HL-60 (cell line): Measurements from ENCODE around the gene CENPV.
"Not testable (repeated sequence)": the region's sequence is repeated elsewhere in the genome, so short reads cannot be mapped to it uniquely, and the experiment has no call there.

Source experiments
- DNase-seq, 2 experiments: peaks; one replicate each; pipeline ENCODE4 v3.0.0-alpha.2; 2010 to 2020; ENCODE audit warnings: low read depth in 1 of 2, low spot score in 1 of 2
- H3K27ac ChIP-seq: fragments of 250-450 bp; sonication (Bioruptor Pico); replicated peaks from 2 replicates; pipeline ENCODE4 v1.5.1; 2020; ENCODE audit warnings: mild to moderate bottlenecking, moderate library complexity
- H3K27me3 ChIP-seq: fragments of 250-450 bp; sonication (Bioruptor Pico); 2 replicates; pipeline ENCODE4 v1.5.1; 2021; ENCODE audit warnings: mild to moderate bottlenecking, moderate library complexity; ENCODE audit not compliant: insufficient read depth, poor library complexity, severe bottlenecking
- H3K4me3 ChIP-seq: replicated peaks from 2 replicates; pipeline ENCODE4 v1.5.1; 2011; ENCODE audit warnings: mild to moderate bottlenecking, control low read depth, low read length; ENCODE audit not compliant: insufficient read depth
- CTCF ChIP-seq: IDR thresholded peaks from one replicate; pipeline ENCODE4 v1.5.1; 2011; ENCODE audit warnings: low read length, control low read depth, inconsistent platforms; ENCODE audit not compliant: insufficient read depth
- GABPA ChIP-seq: IDR thresholded peaks from 2 replicates; pipeline ENCODE4 v1.6.1; 2012; ENCODE audit warnings: low read depth
- POLR2AphosphoS5 ChIP-seq: IDR thresholded peaks from 2 replicates; pipeline ENCODE4 v1.6.1; 2012; ENCODE audit warnings: low read depth
- REST ChIP-seq: IDR thresholded peaks from 2 replicates; pipeline ENCODE4 v1.6.1; 2012; ENCODE audit warnings: low read depth; ENCODE audit not compliant: insufficient replicate concordance
- SPI1 ChIP-seq: IDR thresholded peaks from 2 replicates; pipeline ENCODE4 v1.6.1; 2012; ENCODE audit warnings: low read depth, mild to moderate bottlenecking, borderline replicate concordance

The CENPV gene

GRCh38 chr17:16391451-16391850, 38.2 kb upstream of the CENPV start:
- no peaks in the 10 kb centered on the region for H3K27me3 ChIP-seq
- H3K27ac ChIP-seq, result no peak overlapping the region
- TF ChIP-seq REST, result no peak
- no peak for TF ChIP-seq GABPA
- TF ChIP-seq POLR2AphosphoS5, result no peak
- no peak overlapping the region for H3K4me3 ChIP-seq
- DNase-seq, result no peak

GRCh38 chr17:16386126-16386507, 32.8 kb upstream of the CENPV start:
- DNase-seq, H3K27ac ChIP-seq, H3K27me3 ChIP-seq: not testable (repeated sequence)
- peak overlapping the region; percentile 39; the same call in 1 of the 2 replicates for H3K4me3 ChIP-seq

GRCh38 chr17:16384557-16384956, 31.3 kb upstream of the CENPV start:
- Histone ChIP-seq H3K4me3 (no peak overlapping the region), H3K27me3 (no peaks in the 10 kb centered on the region), H3K27ac (no peak overlapping the region)
- no peak for TF ChIP-seq REST
- TF ChIP-seq GABPA, result no peak
- TF ChIP-seq POLR2AphosphoS5, result no peak
- no peak for TF ChIP-seq CTCF
- TF ChIP-seq SPI1, result no peak
- DNase-seq, result no peak

- H3K27ac ChIP-seq, result no peak overlapping the region
- TF ChIP-seq GABPA (no peak), SPI1 (no peak), POLR2AphosphoS5 (no peak), CTCF (no peak), REST (no peak)
- no peak overlapping the region for H3K4me3 ChIP-seq
- DNase-seq, result no peak
- H3K27me3 ChIP-seq, result no peaks in the 10 kb centered on the region
These were observed 30.6 kb upstream of the CENPV start for GRCh38 chr17:16383772-16384287.
